Natural killer cell (primary cell): ENCODE results near the gene IGSF9. TPM values are rescaled to one million over a fixed set of nuclear protein-coding genes. Genes with fewer than 3 reads are reported as not detected.
"Not testable (repeated sequence)": the region's sequence is repeated elsewhere in the genome, so short reads cannot be mapped to it uniquely, and the experiment has no call there.

Experiments
- ATAC-seq, 3 donors: fragments of 150-1000 bp in 2 of 3; fragments of 200-7000 bp in 1 of 3; cut with Tn5 transposase; 1 replicate in 1 of 3; 2 replicates in 2 of 3; pipeline ENCODE4 v1.10.0; 2021; ENCODE audit warnings: mild to moderate bottlenecking in 2 of 3, moderate library complexity in 2 of 3
- DNase-seq, 2 donors: peaks; one replicate each; pipeline versions ENCODE4 v3.0.0 to v3.0.0-alpha.2; 2013 to 2021; ENCODE audit warnings: mixed read lengths in 1 of 2
- H3K27ac ChIP-seq: one replicate; pipeline ENCODE4 v1.5.1; 2013; ENCODE audit warnings: mild to moderate bottlenecking, low read length
- H3K27me3 ChIP-seq: one replicate; pipeline ENCODE4 v1.6.1; 2013; ENCODE audit warnings: low read length; ENCODE audit not compliant: control insufficient read depth, insufficient read depth
- H3K36me3 ChIP-seq: one replicate; pipeline ENCODE4 v1.6.1; 2013; ENCODE audit warnings: low read length; ENCODE audit not compliant: control insufficient read depth, insufficient read depth
- H3K4me1 ChIP-seq: one replicate; pipeline ENCODE4 v1.6.1; 2013; ENCODE audit warnings: low read length; ENCODE audit not compliant: control insufficient read depth, insufficient read depth
- H3K4me3 ChIP-seq: one replicate; pipeline ENCODE4 v1.5.1; 2013; ENCODE audit warnings: low read length
- H3K9me3 ChIP-seq: one replicate; pipeline ENCODE4 v1.6.1; 2013; ENCODE audit warnings: low read length; ENCODE audit not compliant: control insufficient read depth, insufficient read depth
- H3K27ac Mint-ChIP-seq, 2 donors: one replicate each; pipeline ENCODE4 v1.8.0; 2022; ENCODE audit warnings: mild to moderate bottlenecking in 2 of 2, mixed read lengths in 2 of 2, moderate library complexity in 1 of 2
- H3K27me3 Mint-ChIP-seq, 2 donors: one replicate each; pipeline ENCODE4 v1.8.0; 2022; ENCODE audit warnings: low read depth in 2 of 2, mixed read lengths in 2 of 2
- H3K36me3 Mint-ChIP-seq: one replicate; pipeline ENCODE4 v1.8.0; 2022; ENCODE audit warnings: mixed read lengths
- H3K4me1 Mint-ChIP-seq, 2 donors: one replicate each; pipeline ENCODE4 v1.8.0; 2022; ENCODE audit warnings: mixed read lengths in 2 of 2
- H3K4me3 Mint-ChIP-seq: one replicate; pipeline ENCODE4 v1.8.0; 2022; ENCODE audit warnings: mild to moderate bottlenecking, moderate library complexity, mixed read lengths
- H3K9me3 Mint-ChIP-seq, 2 donors: one replicate each; pipeline ENCODE4 v1.8.0; 2022; ENCODE audit warnings: mixed read lengths in 2 of 2
- WGBS: methylation state at CpG from one replicate; pipeline ENCODE4 v1.1.7; 2013; ENCODE audit warnings: missing lambda C conversion rate; ENCODE audit not compliant: insufficient coverage; 5-methylcytosine and 5-hydroxymethylcytosine counted together
- intact Hi-C: fragments of 100-400 bp; cut with micrococcal nuclease; formaldehyde crosslinking; loops from one replicate; pipeline ENCODE4 v1.14.2; 2022
- total RNA-seq, 4 donors: library from RNA; stranded (reverse); fragments of 120-200 nt in 1 of 4; gene quantifications; one replicate each; pipeline versions ENCODE4 v1.2.3 to v1.2.4, GENCODE V29; 2013 to 2022
- TF ChIP-seq, protein P1 (sequence below): fragments of 200-600 bp; IDR thresholded peaks from one replicate; pipeline ENCODE4 v1.8.0; 2022; ENCODE audit warnings: antibody characterized with exemption

Gene IGSF9
- total RNA-seq, 3 donors from 2014 or later (not counting 1 experiment from before 2014, with no cell fraction given) = not detected

- H3K27ac ChIP-seq = no peak overlapping the region
- Mint-ChIP-seq H3K4me3 (no peak overlapping the region), H3K27ac (no peak overlapping the region), H3K4me1 (peaks cover 11 to 16% of the 10 kb centered on the region in 2 donors), H3K9me3 (no peaks in the 10 kb centered on the region), H3K36me3 (no peaks in the 10 kb centered on the region), H3K27me3 (peaks cover 0 to 2% of the 10 kb centered on the region in 2 donors)
- ATAC-seq (no peak), DNase-seq (no peak)
- no peaks in the 10 kb centered on the region for H3K9me3 ChIP-seq
- TF ChIP-seq, protein P1, sequence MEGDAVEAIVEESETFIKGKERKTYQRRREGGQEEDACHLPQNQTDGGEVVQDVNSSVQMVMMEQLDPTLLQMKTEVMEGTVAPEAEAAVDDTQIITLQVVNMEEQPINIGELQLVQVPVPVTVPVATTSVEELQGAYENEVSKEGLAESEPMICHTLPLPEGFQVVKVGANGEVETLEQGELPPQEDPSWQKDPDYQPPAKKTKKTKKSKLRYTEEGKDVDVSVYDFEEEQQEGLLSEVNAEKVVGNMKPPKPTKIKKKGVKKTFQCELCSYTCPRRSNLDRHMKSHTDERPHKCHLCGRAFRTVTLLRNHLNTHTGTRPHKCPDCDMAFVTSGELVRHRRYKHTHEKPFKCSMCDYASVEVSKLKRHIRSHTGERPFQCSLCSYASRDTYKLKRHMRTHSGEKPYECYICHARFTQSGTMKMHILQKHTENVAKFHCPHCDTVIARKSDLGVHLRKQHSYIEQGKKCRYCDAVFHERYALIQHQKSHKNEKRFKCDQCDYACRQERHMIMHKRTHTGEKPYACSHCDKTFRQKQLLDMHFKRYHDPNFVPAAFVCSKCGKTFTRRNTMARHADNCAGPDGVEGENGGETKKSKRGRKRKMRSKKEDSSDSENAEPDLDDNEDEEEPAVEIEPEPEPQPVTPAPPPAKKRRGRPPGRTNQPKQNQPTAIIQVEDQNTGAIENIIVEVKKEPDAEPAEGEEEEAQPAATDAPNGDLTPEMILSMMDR = no peak
- no peaks in the 10 kb centered on the region for H3K27me3 ChIP-seq
- peaks cover 9% of the 10 kb centered on the region for H3K4me1 ChIP-seq
- WGBS = 97% methylated on average over 3 of the region's 3 CpGs
- no peaks in the 10 kb centered on the region for H3K36me3 ChIP-seq
- intact Hi-C loops = no loop called here
- H3K4me3 ChIP-seq = no peak overlapping the region
Observed at GRCh38 chr1:159902541-159902940, 42.9 kb downstream of the IGSF9 start.

- Histone ChIP-seq H3K36me3 (no peaks in the 10 kb centered on the region), H3K4me1 (peaks cover 21% of the 10 kb centered on the region), H3K27ac (no peak overlapping the region)
Observed at GRCh38 chr1:159900755-159901360, 44.6 kb downstream of the IGSF9 start.

GRCh38 chr1:159900086-159900680 lies 45.2 kb downstream of the IGSF9 start, which contains the start of gene CFAP45:
CFAP45 (minus strand) TSS chr1:159900165; CDS start chr1:159900098, 67 bp downstream.
- Mint-ChIP-seq H3K4me1 (peaks cover 17 to 20% of the 10 kb centered on the region in 2 donors), H3K27ac (peak within 1 kb of the TSS in 1 of 2 donors; percentile 91), H3K4me3 (no peak within 1 kb of the TSS), H3K9me3 (no peaks in the 10 kb centered on the region), H3K36me3 (no peaks in the 10 kb centered on the region), H3K27me3 (peaks cover 0 to 5% of the 10 kb centered on the region in 2 donors)
- H3K4me1 ChIP-seq = peaks cover 21% of the 10 kb centered on the region
- TF ChIP-seq, protein P1 = no peak
- intact Hi-C loops = no loop called here
- WGBS = 57% methylated on average over 30 of the region's 30 CpGs
- no peak within 1 kb of the TSS for H3K4me3 ChIP-seq
- H3K27me3 ChIP-seq = no peaks in the 10 kb centered on the region
- H3K27ac ChIP-seq = no peak within 1 kb of the TSS
- no peaks in the 10 kb centered on the region for H3K36me3 ChIP-seq
- ATAC-seq = peak; percentile 76 to 88 (median 83)
- DNase-seq = peak in 1 of 2 donors; percentile 49
- no peaks in the 10 kb centered on the region for H3K9me3 ChIP-seq

More at GRCh38 chr1:159900755-159901360, 44.6 kb downstream of the IGSF9 start:
- 90% methylated on average over 2 of the region's 2 CpGs for WGBS
- intact Hi-C loops = no loop called here
- H3K27me3 ChIP-seq = no peaks in the 10 kb centered on the region
- Mint-ChIP-seq H3K27me3 (peaks cover 0 to 5% of the 10 kb centered on the region in 2 donors), H3K36me3 (no peaks in the 10 kb centered on the region), H3K4me1 (peaks cover 16 to 20% of the 10 kb centered on the region in 2 donors), H3K27ac (peak overlapping the region in 1 of 2 donors; percentile 27), H3K9me3 (no peaks in the 10 kb centered on the region), H3K4me3 (no peak overlapping the region)
- TF ChIP-seq, protein P1 = no peak
- no peaks in the 10 kb centered on the region for H3K9me3 ChIP-seq
- ATAC-seq = no peak
- no peak overlapping the region for H3K4me3 ChIP-seq
- DNase-seq = no peak

DNA sequence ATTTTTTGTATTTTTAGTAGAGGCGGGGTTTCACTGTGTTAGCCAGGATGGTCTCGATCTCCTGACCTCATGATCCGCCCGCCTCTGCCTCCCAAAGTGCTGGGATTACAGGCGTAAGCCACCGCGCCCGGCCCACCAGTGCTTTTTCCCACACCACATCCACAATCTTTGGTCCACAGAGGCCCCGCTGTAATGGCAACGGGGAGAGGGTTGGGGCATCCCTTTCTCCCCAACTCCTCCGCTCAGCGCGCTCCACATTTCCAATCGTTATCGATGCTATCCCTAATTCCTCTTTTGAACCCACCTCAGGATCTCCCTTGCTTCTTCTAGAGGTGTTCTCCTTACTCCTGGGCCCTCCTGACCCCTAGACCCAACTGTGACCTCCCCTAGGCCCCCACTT lies 45.8 kb downstream of the IGSF9 start:
- Mint-ChIP-seq H3K27ac (peak overlapping the region in 1 of 2 donors; percentile 91), H3K4me1 (peaks cover 17 to 20% of the 10 kb centered on the region in 2 donors)
- H3K27me3 Mint-ChIP-seq, H3K36me3 ChIP-seq, H3K27ac ChIP-seq, DNase-seq, H3K4me3 ChIP-seq, H3K27me3 ChIP-seq, H3K4me3 Mint-ChIP-seq, ATAC-seq, intact Hi-C loops, H3K9me3 Mint-ChIP-seq, H3K9me3 ChIP-seq, H3K36me3 Mint-ChIP-seq: not testable (repeated sequence)
- peaks cover 21% of the 10 kb centered on the region for H3K4me1 ChIP-seq
- WGBS = 92% methylated on average over 14 of the region's 15 CpGs
